ENCODE results near the gene GRIA3.

Gene GRIA3

GRCh38 chrX:123455693-123456092 is 271.6 kb downstream of the GRIA3 start:
- TF ChIP-seq ZNF274 (IDR thresholded peaks at IDR 0.05; ENCODE audit: low read depth, low read length) = no peak
- no peak overlapping the region for H3K4me3 ChIP-seq (ENCODE audit: low read length)

- no peak overlapping the region for H3K4me3 ChIP-seq (ENCODE audit: low read length)
- TF ChIP-seq ZNF274 (IDR thresholded peaks at IDR 0.05; ENCODE audit: low read depth, low read length) = no peak
These were observed 280.6 kb downstream of the GRIA3 start for GRCh38 chrX:123464709-123465108.

GRCh38 chrX:123468481-123468880 is 284.4 kb downstream of the GRIA3 start:
- H3K4me3 ChIP-seq (ENCODE audit: low read length) = no peak overlapping the region
- TF ChIP-seq ZNF274 (IDR thresholded peaks at IDR 0.05; ENCODE audit: low read depth, low read length) = no peak

GRCh38 chrX:123475068-123475724 is 291.1 kb downstream of the GRIA3 start:
- TF ChIP-seq ZNF274 (IDR thresholded peaks at IDR 0.05; ENCODE audit: low read depth, low read length) = no peak

GRCh38 chrX:123476611-123477219 is 292.6 kb downstream of the GRIA3 start:
- no peak for TF ChIP-seq ZNF274 (IDR thresholded peaks at IDR 0.05; ENCODE audit: low read depth, low read length)
- no peak overlapping the region for H3K4me3 ChIP-seq (ENCODE audit: low read length)

More at GRCh38 chrX:123475068-123475724, 291.1 kb downstream of the GRIA3 start:
- H3K4me3 ChIP-seq (ENCODE audit: low read length) = no peak overlapping the region

- H3K4me3 ChIP-seq (ENCODE audit: low read length) = no peak overlapping the region
- TF ChIP-seq ZNF274 (IDR thresholded peaks at IDR 0.05; ENCODE audit: low read depth, low read length) = no peak
These were observed 293.6 kb downstream of the GRIA3 start for GRCh38 chrX:123477673-123478072.

- no peak overlapping the region for H3K4me3 ChIP-seq (ENCODE audit: low read length)
- no peak for TF ChIP-seq ZNF274 (IDR thresholded peaks at IDR 0.05; ENCODE audit: low read depth, low read length)
These were observed 298.1 kb downstream of the GRIA3 start for GRCh38 chrX:123481913-123482851.

- no peak for TF ChIP-seq ZNF274 (IDR thresholded peaks at IDR 0.05; ENCODE audit: low read depth, low read length)
- H3K4me3 ChIP-seq (ENCODE audit: low read length) = no peak overlapping the region
These were observed 302.2 kb downstream of the GRIA3 start for GRCh38 chrX:123486297-123486696.

- no peak for TF ChIP-seq ZNF274 (IDR thresholded peaks at IDR 0.05; ENCODE audit: low read depth, low read length)
These were observed 303.2 kb downstream of the GRIA3 start for GRCh38 chrX:123487236-123487635.

GRCh38 chrX:123487669-123488068 is 303.6 kb downstream of the GRIA3 start:
- no peak overlapping the region for H3K4me3 ChIP-seq (ENCODE audit: low read length)
- no peak for TF ChIP-seq ZNF274 (IDR thresholded peaks at IDR 0.05; ENCODE audit: low read depth, low read length)

More at GRCh38 chrX:123487236-123487635, 303.2 kb downstream of the GRIA3 start:
- H3K4me3 ChIP-seq (ENCODE audit: low read length) = no peak overlapping the region

GRCh38 chrX:123489011-123489410 is 304.9 kb downstream of the GRIA3 start:
- TF ChIP-seq ZNF274 (IDR thresholded peaks at IDR 0.05; ENCODE audit: low read depth, low read length) = no peak
- H3K4me3 ChIP-seq (ENCODE audit: low read length) = no peak overlapping the region

GRCh38 chrX:123493857-123494256 is 309.8 kb downstream of the GRIA3 start:
- no peak for TF ChIP-seq ZNF274 (IDR thresholded peaks at IDR 0.05; ENCODE audit: low read depth, low read length)

GRCh38 chrX:123499787-123500186 is 315.7 kb downstream of the GRIA3 start:
- no peak for TF ChIP-seq ZNF274 (IDR thresholded peaks at IDR 0.05; ENCODE audit: low read depth, low read length)
- H3K4me3 ChIP-seq (ENCODE audit: low read length) = no peak overlapping the region

More at GRCh38 chrX:123493857-123494256, 309.8 kb downstream of the GRIA3 start:
- no peak overlapping the region for H3K4me3 ChIP-seq (ENCODE audit: low read length)

GRCh38 chrX:123504047-123504446 is 320.0 kb downstream of the GRIA3 start:
- H3K4me3 ChIP-seq (ENCODE audit: low read length) = no peak overlapping the region
- TF ChIP-seq ZNF274 (IDR thresholded peaks at IDR 0.05; ENCODE audit: low read depth, low read length) = no peak

All from GM08714 (cell line).